ELR (cell line): ENCODE data around the gene TMEM101.
"Not testable (repeated sequence)": the region's sequence is repeated elsewhere in the genome, so short reads cannot be mapped to it uniquely, and the experiment has no call there.

Experiments used
- DNase-seq: peaks from one replicate; pipeline ENCODE4 v3.0.0-alpha.2; 2015; ENCODE audit warnings: low read depth

Gene TMEM101

GRCh38 chr17:43974382-43975266 is 40.1 kb downstream of the TMEM101 start:
- no peak for DNase-seq

- DNase-seq = not testable (repeated sequence)
Observed at GRCh38 chr17:43972444-43973212, 42.1 kb downstream of the TMEM101 start.

- not testable (repeated sequence) for DNase-seq
Observed at GRCh38 chr17:43971436-43971835, 43.3 kb downstream of the TMEM101 start.

- no peak for DNase-seq
Observed at GRCh38 chr17:43970366-43970765, 44.4 kb downstream of the TMEM101 start.

- no peak for DNase-seq
Observed at GRCh38 chr17:43967251-43967875, 47.4 kb downstream of the TMEM101 start.

GRCh38 chr17:43966276-43966675 is 48.5 kb downstream of the TMEM101 start:
- peak; percentile 39 for DNase-seq

GRCh38 chr17:43962479-43962878 is 52.3 kb downstream of the TMEM101 start:
- no peak for DNase-seq

- no peak for DNase-seq
Observed at GRCh38 chr17:43961954-43962353, 52.8 kb downstream of the TMEM101 start.

- not testable (repeated sequence) for DNase-seq
Observed at GRCh38 chr17:43961292-43961691, 53.5 kb downstream of the TMEM101 start.
